ENCODE measurements around the gene KRT2.

The KRT2 gene

GRCh38 chr12:52605542-52605941, 46.5 kb downstream of the KRT2 start:
- no peak for TF ChIP-seq REST (IDR thresholded peaks at IDR 0.05; ENCODE audit: insufficient read depth in 1 of 2, low read depth in 2 of 2, low read length in 2 of 2)
- TF ChIP-seq FOXP2 (optimal IDR thresholded peaks at IDR 0.05; ENCODE audit: borderline replicate concordance, extremely low read depth, extremely low read length, insufficient read depth), result no peak
- no peak for TF ChIP-seq TAF1 (IDR thresholded peaks at IDR 0.05; ENCODE audit: borderline replicate concordance, insufficient read depth, low read length)
- no peak for TF ChIP-seq POLR2AphosphoS5 (IDR thresholded peaks at IDR 0.05; ENCODE audit: low read depth, low read length)
- no peak for TF ChIP-seq SIN3A (IDR thresholded peaks at IDR 0.05; ENCODE audit: borderline replicate concordance, insufficient read depth, low read length)

- no peak for TF ChIP-seq TAF1 (IDR thresholded peaks at IDR 0.05; ENCODE audit: borderline replicate concordance, insufficient read depth, low read length)
- no peak for TF ChIP-seq FOXP2 (optimal IDR thresholded peaks at IDR 0.05; ENCODE audit: borderline replicate concordance, extremely low read depth, extremely low read length, insufficient read depth)
- no peak for TF ChIP-seq SIN3A (IDR thresholded peaks at IDR 0.05; ENCODE audit: borderline replicate concordance, insufficient read depth, low read length)
- no peak for TF ChIP-seq REST (IDR thresholded peaks at IDR 0.05; ENCODE audit: insufficient read depth in 1 of 2, low read depth in 2 of 2, low read length in 2 of 2)
- no peak for TF ChIP-seq POLR2AphosphoS5 (IDR thresholded peaks at IDR 0.05; ENCODE audit: low read depth, low read length)
Observed at GRCh38 chr12:52604859-52605258, 47.2 kb downstream of the KRT2 start.

- no peak for TF ChIP-seq TAF1 (IDR thresholded peaks at IDR 0.05; ENCODE audit: borderline replicate concordance, insufficient read depth, low read length)
- no peak for TF ChIP-seq POLR2AphosphoS5 (IDR thresholded peaks at IDR 0.05; ENCODE audit: low read depth, low read length)
- no peak for TF ChIP-seq SIN3A (IDR thresholded peaks at IDR 0.05; ENCODE audit: borderline replicate concordance, insufficient read depth, low read length)
- no peak for TF ChIP-seq REST (IDR thresholded peaks at IDR 0.05; ENCODE audit: insufficient read depth in 1 of 2, low read depth in 2 of 2, low read length in 2 of 2)
- no peak for TF ChIP-seq FOXP2 (optimal IDR thresholded peaks at IDR 0.05; ENCODE audit: borderline replicate concordance, extremely low read depth, extremely low read length, insufficient read depth)
Observed at GRCh38 chr12:52603314-52603713, 48.7 kb downstream of the KRT2 start.

- TF ChIP-seq REST (IDR thresholded peaks at IDR 0.05; ENCODE audit: insufficient read depth in 1 of 2, low read depth in 2 of 2, low read length in 2 of 2), result no peak
- TF ChIP-seq TAF1 (IDR thresholded peaks at IDR 0.05; ENCODE audit: borderline replicate concordance, insufficient read depth, low read length), result no peak
Observed at GRCh38 chr12:52602552-52602951, 49.5 kb downstream of the KRT2 start.

GRCh38 chr12:52601671-52602070, 50.3 kb downstream of the KRT2 start:
- TF ChIP-seq POLR2AphosphoS5 (IDR thresholded peaks at IDR 0.05; ENCODE audit: low read depth, low read length), result no peak
- TF ChIP-seq SIN3A (IDR thresholded peaks at IDR 0.05; ENCODE audit: borderline replicate concordance, insufficient read depth, low read length), result no peak
- no peak for TF ChIP-seq TAF1 (IDR thresholded peaks at IDR 0.05; ENCODE audit: borderline replicate concordance, insufficient read depth, low read length)
- no peak for TF ChIP-seq FOXP2 (optimal IDR thresholded peaks at IDR 0.05; ENCODE audit: borderline replicate concordance, extremely low read depth, extremely low read length, insufficient read depth)
- no peak for TF ChIP-seq REST (IDR thresholded peaks at IDR 0.05; ENCODE audit: insufficient read depth in 1 of 2, low read depth in 2 of 2, low read length in 2 of 2)
